ENCODE results near the gene ELMO3.

DNA sequence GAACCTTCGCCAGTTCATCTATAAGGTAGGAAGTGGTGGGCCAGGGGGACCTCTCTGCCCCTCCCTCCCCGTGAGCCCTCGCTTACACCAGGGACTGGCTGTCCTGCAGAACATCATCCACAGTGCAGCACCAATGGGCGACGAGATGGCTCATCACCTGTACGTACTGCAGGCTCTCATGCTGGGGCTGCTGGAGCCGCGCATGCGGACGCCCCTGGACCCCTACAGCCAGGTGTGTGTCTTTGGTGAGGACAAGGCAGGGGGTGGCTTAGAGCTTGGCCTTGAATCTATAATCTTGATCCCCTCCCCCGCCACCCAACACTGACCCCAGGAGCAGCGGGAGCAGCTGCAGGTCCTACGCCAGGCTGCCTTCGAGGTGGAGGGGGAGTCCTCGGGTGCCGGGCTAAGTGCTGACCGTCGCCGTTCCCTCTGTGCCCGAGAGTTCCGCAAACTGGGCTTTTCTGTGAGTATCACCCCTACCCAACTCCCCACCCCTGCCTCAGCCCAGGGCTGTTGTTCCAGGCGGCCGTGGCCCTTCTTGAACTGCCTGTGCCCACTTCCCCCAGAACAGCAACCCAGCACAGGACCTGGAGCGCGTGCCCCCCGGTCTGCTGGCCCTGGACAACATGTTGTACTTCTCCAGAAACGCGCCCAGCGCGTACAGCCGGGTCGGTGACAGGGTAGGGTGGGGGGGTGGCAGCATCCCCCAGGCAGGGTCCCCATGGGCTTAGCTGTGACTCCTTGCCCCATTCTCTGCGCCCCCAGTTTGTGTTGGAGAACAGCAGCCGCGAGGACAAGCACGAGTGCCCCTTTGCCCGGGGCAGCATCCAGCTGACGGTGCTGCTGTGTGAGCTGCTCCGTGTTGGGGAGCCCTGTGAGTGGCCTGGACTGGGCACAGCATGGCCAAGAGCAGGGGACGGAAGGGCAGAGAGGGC is 2.7 kb downstream of the ELMO3 start:
- no peak for TF ChIP-seq POLR2A (IDR thresholded peaks at IDR 0.05)
- TF ChIP-seq, protein P1, sequence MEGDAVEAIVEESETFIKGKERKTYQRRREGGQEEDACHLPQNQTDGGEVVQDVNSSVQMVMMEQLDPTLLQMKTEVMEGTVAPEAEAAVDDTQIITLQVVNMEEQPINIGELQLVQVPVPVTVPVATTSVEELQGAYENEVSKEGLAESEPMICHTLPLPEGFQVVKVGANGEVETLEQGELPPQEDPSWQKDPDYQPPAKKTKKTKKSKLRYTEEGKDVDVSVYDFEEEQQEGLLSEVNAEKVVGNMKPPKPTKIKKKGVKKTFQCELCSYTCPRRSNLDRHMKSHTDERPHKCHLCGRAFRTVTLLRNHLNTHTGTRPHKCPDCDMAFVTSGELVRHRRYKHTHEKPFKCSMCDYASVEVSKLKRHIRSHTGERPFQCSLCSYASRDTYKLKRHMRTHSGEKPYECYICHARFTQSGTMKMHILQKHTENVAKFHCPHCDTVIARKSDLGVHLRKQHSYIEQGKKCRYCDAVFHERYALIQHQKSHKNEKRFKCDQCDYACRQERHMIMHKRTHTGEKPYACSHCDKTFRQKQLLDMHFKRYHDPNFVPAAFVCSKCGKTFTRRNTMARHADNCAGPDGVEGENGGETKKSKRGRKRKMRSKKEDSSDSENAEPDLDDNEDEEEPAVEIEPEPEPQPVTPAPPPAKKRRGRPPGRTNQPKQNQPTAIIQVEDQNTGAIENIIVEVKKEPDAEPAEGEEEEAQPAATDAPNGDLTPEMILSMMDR (IDR thresholded peaks at IDR 0.05), result no peak
